Glomerular endothelial cell (primary cell): ENCODE data around the gene PDGFB. TPM values are rescaled to one million over a fixed set of nuclear protein-coding genes. Genes with fewer than 3 reads are reported as not detected.

ENCODE experiments used
- DNase-seq: peaks from one replicate; pipeline ENCODE4 v3.0.0-alpha.2; 2011; ENCODE audit warnings: low read depth, low spot score; ENCODE audit errors: extremely low read depth
- total RNA-seq: library from RNA; depleted of rRNA; stranded (reverse); fragments of >200 nt; gene quantifications from 2 replicates; pipeline ENCODE4 v1.2.3, GENCODE V29; 2015

Gene PDGFB
- total RNA-seq, 1 donor from 2014 or later: 333 TPM

- DNase-seq: no peak
Observed at GRCh38 chr22:39255449-39256185, 10.8 kb upstream of the PDGFB start.

- DNase-seq: no peak
Observed at GRCh38 chr22:39254789-39255298, 10.1 kb upstream of the PDGFB start.

GRCh38 chr22:39254122-39254521 is 9.3 kb upstream of the PDGFB start:
- DNase-seq: no peak

- DNase-seq: no peak
Observed at GRCh38 chr22:39253435-39254070, 8.8 kb upstream of the PDGFB start.

- no peak for DNase-seq
Observed at GRCh38 chr22:39252461-39253434, 8.0 kb upstream of the PDGFB start.

- no peak for DNase-seq
Observed at GRCh38 chr22:39251762-39252460, 7.1 kb upstream of the PDGFB start.

GRCh38 chr22:39250838-39251237 is 6.1 kb upstream of the PDGFB start:
- DNase-seq: no peak

GRCh38 chr22:39250131-39250530 is 5.3 kb upstream of the PDGFB start:
- DNase-seq: no peak

GRCh38 chr22:39249086-39249704 is 4.4 kb upstream of the PDGFB start:
- DNase-seq: no peak

- no peak for DNase-seq
Observed at GRCh38 chr22:39248254-39248653, 3.5 kb upstream of the PDGFB start.

GRCh38 chr22:39247361-39247760 is 2.6 kb upstream of the PDGFB start:
- no peak for DNase-seq

- DNase-seq: no peak
Observed at GRCh38 chr22:39246690-39247332, 2.0 kb upstream of the PDGFB start.

- no peak for DNase-seq
Observed at GRCh38 chr22:39246217-39246616, 1.4 kb upstream of the PDGFB start.

- DNase-seq: no peak
Observed at GRCh38 chr22:39245130-39246039, 603 bp upstream of the PDGFB start.

- no peak for DNase-seq
Observed at GRCh38 chr22:39244136-39244495, 666 bp downstream of the PDGFB start.

GRCh38 chr22:39243439-39244135 is 1.2 kb downstream of the PDGFB start:
- DNase-seq: no peak

GRCh38 chr22:39242595-39243438 is 2.0 kb downstream of the PDGFB start:
- DNase-seq: no peak
